NCI-H187 (cell line): ENCODE results near the gene DCLRE1C.
"Not testable (repeated sequence)": the region's sequence is repeated elsewhere in the genome, so short reads cannot be mapped to it uniquely, and the experiment has no call there.

Experiments
- DNase-seq, 2 experiments: peaks; one replicate each; lab custom pipeline; 2025; lab: John Stamatoyannopoulos, UW

Gene DCLRE1C

DNA sequence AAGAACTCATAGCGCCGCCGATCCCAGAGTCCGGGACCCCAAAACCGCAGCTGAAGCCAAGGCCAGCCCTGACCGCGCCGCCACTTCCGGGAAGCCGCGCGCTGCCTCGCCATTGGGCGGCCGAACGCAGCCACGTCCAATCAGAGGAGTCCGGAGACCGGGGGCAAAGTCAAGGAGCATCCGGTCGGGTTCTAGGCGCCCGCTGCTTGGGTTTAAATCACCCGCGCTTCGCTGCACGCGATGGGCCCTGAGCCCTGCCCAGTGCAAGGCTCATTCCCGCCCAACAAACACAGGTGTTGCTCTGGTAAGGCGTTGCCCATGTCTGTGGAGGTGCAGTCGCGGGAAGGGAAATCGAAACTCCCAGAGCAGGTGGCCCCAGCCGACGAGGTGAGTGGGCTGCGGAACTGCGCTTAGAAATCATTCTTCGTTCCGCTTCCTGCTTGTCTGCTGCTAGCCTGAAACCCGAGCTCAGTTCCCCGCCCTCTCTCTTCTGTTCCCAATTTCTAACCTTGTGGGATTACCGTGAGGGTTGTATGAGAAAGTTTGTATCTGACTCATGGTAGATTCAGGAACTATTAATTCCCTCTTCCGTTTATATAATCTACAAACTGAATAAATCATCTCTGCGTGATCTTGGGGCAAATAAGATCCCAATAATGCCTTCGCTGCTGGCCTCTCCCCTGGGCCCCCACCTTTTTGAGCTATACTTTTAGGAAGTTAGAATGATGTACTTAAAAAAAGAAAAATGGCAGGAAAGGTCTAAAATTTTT, at the start of gene DCLRE1C:
Gene DCLRE1C, minus strand, starts transcription at position 96 of the 770 bp plus-strand sequence. Its CDS starts 86 bp downstream, at position 10.
- DNase-seq: peak; percentile 60 to 62

GRCh38 chr10:14995964-14996565, 42.2 kb upstream of the DCLRE1C start:
- DNase-seq: no peak

- DNase-seq: not testable (repeated sequence)
These were observed 39.9 kb upstream of the DCLRE1C start for GRCh38 chr10:14993500-14994455.

DNA sequence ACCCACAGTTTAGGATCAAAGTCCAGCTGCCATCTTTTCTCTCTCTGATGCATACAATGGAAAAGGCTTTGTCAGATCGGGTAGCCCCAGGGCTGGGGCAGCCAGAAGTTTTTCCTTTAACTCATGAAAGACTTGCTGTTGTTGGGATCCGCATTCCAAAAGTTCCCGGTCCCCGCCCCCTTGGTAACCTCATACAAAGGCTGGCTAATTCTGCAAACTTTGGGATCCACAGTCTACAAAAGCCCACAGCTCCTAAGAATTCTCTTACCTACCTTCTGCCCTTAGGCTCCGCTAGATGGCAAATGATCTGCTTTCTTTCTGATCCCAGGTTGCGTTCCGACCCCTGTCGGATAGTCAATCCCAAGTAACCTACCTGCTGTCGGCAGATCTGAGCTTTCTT, 38.4 kb upstream of the DCLRE1C start:
- DNase-seq: not testable (repeated sequence)

DNA sequence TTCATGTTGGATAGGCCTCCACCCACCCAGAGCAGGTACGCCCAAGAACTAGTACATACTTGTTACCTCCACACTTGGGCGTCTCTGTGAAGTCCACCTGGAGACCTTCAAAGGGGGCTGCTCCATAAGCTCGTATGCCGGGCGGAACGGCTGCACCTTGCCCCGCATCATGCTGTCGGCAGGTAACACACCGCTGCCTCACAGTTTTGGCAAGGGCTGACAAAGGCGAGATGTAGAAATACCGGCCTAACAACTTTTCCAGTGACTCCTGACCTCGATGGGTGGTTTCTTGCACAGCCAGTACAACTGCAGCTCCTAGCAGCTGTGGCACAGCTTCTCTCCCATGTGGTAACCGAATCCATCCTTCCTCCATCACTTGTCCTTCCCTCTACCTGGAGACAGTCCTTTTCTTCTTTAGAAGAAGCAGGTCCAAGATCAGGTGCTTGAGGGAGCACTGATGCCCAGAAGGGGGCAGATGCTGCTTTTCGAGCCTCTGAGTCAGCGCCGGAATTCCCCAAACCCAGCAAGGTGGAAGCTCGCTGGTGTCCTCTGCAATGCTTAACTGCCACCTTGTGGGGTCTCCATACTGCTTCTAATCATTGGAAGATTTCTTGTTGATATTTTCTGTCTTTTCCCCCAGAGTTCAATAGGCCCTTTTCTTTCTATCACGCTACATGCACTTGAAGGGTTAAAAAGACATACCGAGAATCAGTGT, 37.3 kb upstream of the DCLRE1C start:
- DNase-seq: not testable (repeated sequence)

DNA sequence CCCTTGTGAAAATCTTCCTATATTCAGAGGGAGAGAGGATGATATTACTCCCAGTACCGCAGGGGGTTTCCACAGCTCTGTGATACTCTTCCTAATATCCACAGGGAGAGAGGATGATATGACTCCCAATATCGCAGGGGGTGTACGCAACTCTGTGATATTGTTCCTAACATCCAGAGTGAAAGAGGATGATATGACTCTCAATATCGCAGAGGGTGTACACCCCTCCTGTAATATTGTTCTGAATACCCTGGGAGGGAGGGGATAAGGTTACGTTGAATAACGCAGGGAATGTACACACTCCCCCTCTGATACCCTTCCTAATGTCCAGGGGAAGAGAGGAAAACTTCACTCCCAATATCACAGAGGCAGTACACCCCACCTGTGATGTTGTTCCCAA, 35.7 kb upstream of the DCLRE1C start:
- not testable (repeated sequence) for DNase-seq

- no peak for DNase-seq
These were observed 28.8 kb upstream of the DCLRE1C start for GRCh38 chr10:14982744-14983143.

DNA sequence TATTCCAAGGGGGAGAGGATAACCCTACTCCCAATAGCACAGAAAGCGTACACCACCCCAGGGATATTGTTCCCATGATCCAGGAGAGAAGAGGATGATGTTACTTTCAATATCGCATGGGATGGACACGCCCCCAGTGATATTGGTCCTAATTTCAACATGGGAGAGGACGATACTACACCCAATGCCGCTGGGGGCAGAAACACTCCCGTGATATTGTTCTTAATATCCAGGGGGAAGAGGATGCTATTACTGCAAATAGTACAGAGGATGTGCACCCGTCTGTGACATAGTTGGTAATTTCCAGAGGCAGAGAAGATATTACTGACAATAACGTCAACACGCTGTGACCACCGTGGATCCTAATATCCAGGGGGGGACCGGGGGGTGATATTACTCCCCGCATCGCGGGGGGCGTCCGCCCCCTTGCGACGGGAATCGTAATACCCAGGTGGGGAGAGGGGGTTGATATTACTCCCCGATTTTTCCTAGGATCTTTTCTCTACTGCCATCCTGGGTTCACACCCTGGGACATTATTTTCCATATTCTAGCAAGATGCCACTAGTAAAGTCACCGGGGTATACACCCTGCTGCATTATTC, 21.9 kb upstream of the DCLRE1C start:
- DNase-seq: no peak

- not testable (repeated sequence) for DNase-seq
These were observed 20.5 kb upstream of the DCLRE1C start for GRCh38 chr10:14974153-14974998.

DNA sequence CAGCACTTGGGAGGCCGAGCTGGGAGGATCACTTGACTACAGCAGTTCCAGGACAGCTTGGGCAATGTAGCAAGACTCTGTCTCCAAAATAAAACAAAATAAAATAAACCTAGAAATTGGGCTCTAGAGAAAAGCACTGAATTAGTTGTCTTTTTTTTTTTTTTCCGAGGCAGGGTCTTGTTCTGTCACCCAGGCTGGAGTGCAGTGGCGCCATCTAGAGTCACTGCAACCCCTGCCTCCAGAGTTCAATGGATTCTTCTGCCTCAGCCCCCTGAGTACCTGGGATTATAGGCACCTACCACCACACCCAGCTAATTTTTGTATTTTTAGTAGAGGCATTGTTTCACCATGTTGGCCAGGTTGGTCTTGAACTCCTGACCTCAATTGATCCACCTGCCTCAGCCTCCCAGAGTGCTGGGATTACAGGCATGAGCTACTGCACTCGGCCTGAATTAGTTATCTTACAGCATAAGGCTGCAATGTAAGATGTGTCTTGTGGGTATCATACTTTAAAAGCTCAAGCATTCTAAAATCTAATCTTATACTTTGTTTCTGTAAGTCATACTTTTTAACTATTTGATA, 18.1 kb upstream of the DCLRE1C start:
- DNase-seq: no peak

- no peak for DNase-seq
These were observed 14.0 kb upstream of the DCLRE1C start for GRCh38 chr10:14967897-14968296.

- peak; percentile 62 to 75 for DNase-seq
These were observed 5.5 kb upstream of the DCLRE1C start, which contains the start of gene MEIG1 for GRCh38 chr10:14959221-14960057. Gene MEIG1, plus strand, starts transcription at chr10:14959388. Its CDS starts 7,081 bp downstream, at chr10:14966469.

GRCh38 chr10:14958872-14959220, 5.0 kb upstream of the DCLRE1C start:
- no peak for DNase-seq

GRCh38 chr10:14954934-14955333, 1.0 kb upstream of the DCLRE1C start:
- no peak for DNase-seq

GRCh38 chr10:14953424-14954000, 384 bp downstream of the DCLRE1C start:
- no peak for DNase-seq

DNA sequence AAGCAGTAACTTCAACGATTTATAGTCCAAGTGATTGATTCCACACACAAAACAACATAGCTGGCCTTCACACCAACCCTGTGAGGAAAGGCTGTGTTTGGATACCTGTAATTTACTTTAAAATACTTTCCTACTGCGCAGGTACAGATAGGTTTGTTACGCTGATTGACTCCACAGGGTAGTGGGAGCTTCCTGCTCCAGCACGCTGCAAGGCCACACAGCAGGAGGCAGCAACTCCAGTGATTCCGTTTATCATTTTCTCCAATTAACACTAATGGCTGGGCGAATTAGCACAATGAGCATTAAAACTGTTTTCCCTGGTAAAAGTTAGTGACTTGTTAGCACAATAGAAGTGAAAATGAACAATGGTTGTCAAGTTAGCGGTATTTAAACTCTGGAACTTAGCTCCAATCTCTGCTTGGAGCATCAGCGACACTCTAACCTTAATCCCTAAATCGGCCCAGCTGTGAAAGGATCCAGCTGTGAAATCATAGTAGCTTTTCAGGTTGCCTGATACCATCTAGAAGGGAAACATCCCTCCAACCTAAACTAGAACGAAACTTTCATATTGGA, 959 bp downstream of the DCLRE1C start:
- DNase-seq: no peak

- DNase-seq: no peak
These were observed 4.6 kb downstream of the DCLRE1C start for GRCh38 chr10:14949291-14949690.

DNA sequence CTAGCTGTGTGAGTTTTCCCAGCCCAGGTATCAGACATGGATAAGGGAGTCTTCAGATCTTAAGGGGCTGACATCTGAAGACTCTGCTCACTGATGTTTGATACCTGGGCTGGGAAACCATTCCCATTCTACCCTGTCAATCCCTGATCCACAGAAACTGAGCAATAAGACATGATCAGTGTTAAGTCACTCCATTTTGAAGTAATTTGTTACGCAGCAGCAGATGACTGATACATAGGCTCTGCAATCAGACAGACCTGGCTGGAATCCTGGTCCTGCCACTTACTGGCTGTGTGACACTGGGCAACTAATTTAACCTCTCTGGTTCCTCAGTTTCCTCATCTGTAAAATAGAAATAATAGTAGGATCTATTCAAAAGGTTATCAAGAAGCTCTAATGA, 6.6 kb downstream of the DCLRE1C start:
- DNase-seq: no peak
